IPS DF 6.9 (cell line): ENCODE results near the gene DDX46.

Source experiments
- DNase-seq: peaks from one replicate; pipeline ENCODE4 v3.0.0-alpha.2; 2013; ENCODE audit warnings: low read depth, low spot score
- H3K27ac ChIP-seq: one replicate; pipeline ENCODE4 v1.5.1; 2013; ENCODE audit warnings: low read length, control low read depth
- H3K27me3 ChIP-seq: 2 replicates; pipeline ENCODE4 v1.6.1; 2013; ENCODE audit warnings: mild to moderate bottlenecking, low read length; ENCODE audit not compliant: control insufficient read depth, insufficient read depth
- H3K36me3 ChIP-seq: 2 replicates; pipeline ENCODE4 v1.6.1; 2013; ENCODE audit warnings: low read length; ENCODE audit not compliant: control insufficient read depth, insufficient read depth
- H3K4me1 ChIP-seq: 2 replicates; pipeline ENCODE4 v1.6.1; 2013; ENCODE audit warnings: low read length; ENCODE audit not compliant: control insufficient read depth, insufficient read depth
- H3K4me3 ChIP-seq: 2 replicates; pipeline ENCODE4 v1.5.1; 2013; ENCODE audit warnings: mild to moderate bottlenecking, low read length
- H3K9me3 ChIP-seq: 2 replicates; pipeline ENCODE4 v1.6.1; 2013; ENCODE audit warnings: low read length, inconsistent platforms; ENCODE audit not compliant: control insufficient read depth, insufficient read depth
- WGBS: extraction: QIAGEN DNeasy Blood & Tissue Kit; methylation state at CpG from one replicate; pipeline ENCODE4 v1.1.7; 2013; ENCODE audit warnings: mixed read lengths, missing lambda C conversion rate; ENCODE audit not compliant: insufficient read length, insufficient coverage; 5-methylcytosine and 5-hydroxymethylcytosine counted together

Gene DDX46

GRCh38 chr5:134873494-134873893, 114.9 kb downstream of the DDX46 start:
- no peak for DNase-seq
- Histone ChIP-seq H3K4me3 (no peak overlapping the region), H3K27ac (no peak overlapping the region), H3K27me3 (no peaks in the 10 kb centered on the region), H3K36me3 (no peaks in the 10 kb centered on the region), H3K4me1 (peaks cover 3% of the 10 kb centered on the region; the same call in 1 of the 2 replicates), H3K9me3 (no peaks in the 10 kb centered on the region)
- no CpG with 5 or more reads among the region's 6 CpGs for WGBS

- Histone ChIP-seq H3K36me3 (no peaks in the 10 kb centered on the region), H3K4me1 (peaks cover 3% of the 10 kb centered on the region; the same call in 1 of the 2 replicates), H3K4me3 (peak within 1 kb of the TSS; percentile 62), H3K27me3 (no peaks in the 10 kb centered on the region), H3K27ac (no peak within 1 kb of the TSS), H3K9me3 (no peaks in the 10 kb centered on the region)
- no CpG with 5 or more reads among the region's 79 CpGs for WGBS
- DNase-seq, result peak; percentile 68
These were observed 115.6 kb downstream of the DDX46 start, which contains the start of gene TXNDC15 for GRCh38 chr5:134873987-134874830. Gene TXNDC15, plus strand, starts transcription at chr5:134874371. Its CDS starts 57 bp downstream, at chr5:134874428.

GRCh38 chr5:134874831-134875655, 116.5 kb downstream of the DDX46 start:
- no CpG with 5 or more reads among the region's 20 CpGs for WGBS
- Histone ChIP-seq H3K27me3 (no peaks in the 10 kb centered on the region), H3K4me1 (peaks cover 3% of the 10 kb centered on the region; the same call in 1 of the 2 replicates), H3K9me3 (no peaks in the 10 kb centered on the region), H3K4me3 (peak overlapping the region; percentile 62; the same call in 1 of the 2 replicates), H3K27ac (no peak overlapping the region), H3K36me3 (no peaks in the 10 kb centered on the region)
- no peak for DNase-seq

GRCh38 chr5:134877159-134877558, 118.6 kb downstream of the DDX46 start:
- no peak overlapping the region for H3K4me3 ChIP-seq
- H3K9me3 ChIP-seq, result no peaks in the 10 kb centered on the region
- peaks cover 3% of the 10 kb centered on the region; the same call in 1 of the 2 replicates for H3K4me1 ChIP-seq
- H3K27ac ChIP-seq, result no peak overlapping the region
- no peak for DNase-seq
- no peaks in the 10 kb centered on the region for H3K36me3 ChIP-seq
- H3K27me3 ChIP-seq, result no peaks in the 10 kb centered on the region

- DNase-seq, result no peak
- H3K27me3 ChIP-seq, result no peaks in the 10 kb centered on the region
- no peaks in the 10 kb centered on the region for H3K36me3 ChIP-seq
- WGBS, result no CpG with 5 or more reads among the region's 3 CpGs
- peaks cover 3% of the 10 kb centered on the region; the same call in 1 of the 2 replicates for H3K4me1 ChIP-seq
- H3K4me3 ChIP-seq, result no peak overlapping the region
- H3K27ac ChIP-seq, result no peak overlapping the region
- H3K9me3 ChIP-seq, result no peaks in the 10 kb centered on the region
These were observed 119.8 kb downstream of the DDX46 start for GRCh38 chr5:134878403-134878802.

GRCh38 chr5:134879456-134879855, 120.9 kb downstream of the DDX46 start:
- DNase-seq, result no peak
- WGBS, result no CpG with 5 or more reads among the region's 3 CpGs
- H3K4me3 ChIP-seq, result no peak overlapping the region
- H3K4me1 ChIP-seq, result peaks cover 3% of the 10 kb centered on the region; the same call in 1 of the 2 replicates
- H3K27ac ChIP-seq, result no peak overlapping the region
- no peaks in the 10 kb centered on the region for H3K9me3 ChIP-seq
- H3K27me3 ChIP-seq, result no peaks in the 10 kb centered on the region
- H3K36me3 ChIP-seq, result no peaks in the 10 kb centered on the region
